A673 (cell line): ENCODE results near the gene BTBD18.

Experiments used
- CTCF ChIP-seq: fragments of 300-800, 200-600 bp; sonication (generic); conservative IDR thresholded peaks from 2 replicates; pipeline ENCODE4 v1.5.1; 2017; ENCODE audit warnings: low read depth, mild to moderate bottlenecking, antibody characterized with exemption, low read length, moderate library complexity, mixed read lengths
- EZH2 ChIP-seq: fragments of 200-600 bp; sonication (generic); IDR thresholded peaks from 2 replicates; pipeline ENCODE4 v1.6.1; 2017; ENCODE audit warnings: borderline replicate concordance, low read depth, mild to moderate bottlenecking, mixed read lengths, antibody characterized with exemption, low read length; ENCODE audit not compliant: poor library complexity, severe bottlenecking

GRCh38 chr11:57788703-57789088 lies 37.1 kb upstream of the BTBD18 start:
- TF ChIP-seq CTCF (no peak), EZH2 (no peak)
